ENCODE measurements around the gene CNTNAP2.

- no peak for TF ChIP-seq EZH2phosphoT487 (IDR thresholded peaks at IDR 0.05; ENCODE audit: insufficient read depth, low read depth)
- no peak for TF ChIP-seq EZH2 (IDR thresholded peaks at IDR 0.05; ENCODE audit: insufficient read depth, poor library complexity, severe bottlenecking)
Observed at GRCh38 chr7:148419856-148420832, 2303.5 kb downstream of the CNTNAP2 start.

Data from GM23248 (cell line).